Activated CD4-positive, alpha-beta T cell treated with anti-CD3 and anti-CD28 coated beads for 1 hour (primary cell): ENCODE results near the gene DSG2.
"Not testable (repeated sequence)": the region's sequence is repeated elsewhere in the genome, so short reads cannot be mapped to it uniquely, and the experiment has no call there.

Experiments
- DNase-seq: peaks from one replicate; pipeline ENCODE4 v3.0.0-alpha.2; 2020

DSG2 gene

GRCh38 chr18:31503011-31503410, 5.0 kb downstream of the DSG2 start:
- no peak for DNase-seq

GRCh38 chr18:31504455-31505147, 6.6 kb downstream of the DSG2 start:
- DNase-seq, result no peak

GRCh38 chr18:31505156-31505555, 7.2 kb downstream of the DSG2 start:
- no peak for DNase-seq

- DNase-seq, result no peak
Measured at GRCh38 chr18:31506024-31506742, 8.2 kb downstream of the DSG2 start.

GRCh38 chr18:31507124-31507523, 9.1 kb downstream of the DSG2 start:
- not testable (repeated sequence) for DNase-seq

GRCh38 chr18:31508781-31509180, 10.8 kb downstream of the DSG2 start:
- DNase-seq, result no peak

GRCh38 chr18:31509571-31509970, 11.6 kb downstream of the DSG2 start:
- no peak for DNase-seq

GRCh38 chr18:31510319-31510718, 12.3 kb downstream of the DSG2 start:
- no peak for DNase-seq

- DNase-seq, result no peak
Measured at GRCh38 chr18:31511098-31511497, 13.1 kb downstream of the DSG2 start.

GRCh38 chr18:31512203-31512764, 14.3 kb downstream of the DSG2 start:
- DNase-seq, result no peak

GRCh38 chr18:31513189-31513935, 15.4 kb downstream of the DSG2 start:
- DNase-seq, result no peak

- DNase-seq, result no peak
Measured at GRCh38 chr18:31516437-31516836, 18.5 kb downstream of the DSG2 start.

GRCh38 chr18:31526374-31526773, 28.4 kb downstream of the DSG2 start:
- DNase-seq, result no peak

GRCh38 chr18:31533236-31533635, 35.3 kb downstream of the DSG2 start:
- no peak for DNase-seq

- no peak for DNase-seq
Measured at GRCh38 chr18:31538837-31539236, 40.9 kb downstream of the DSG2 start.

GRCh38 chr18:31546476-31546875, 48.5 kb downstream of the DSG2 start:
- no peak for DNase-seq

GRCh38 chr18:31548853-31549252, 50.9 kb downstream of the DSG2 start:
- DNase-seq, result no peak

- no peak for DNase-seq
Measured at GRCh38 chr18:31549416-31549815, 51.4 kb downstream of the DSG2 start.

GRCh38 chr18:31551883-31552282, 53.9 kb downstream of the DSG2 start:
- no peak for DNase-seq

GRCh38 chr18:31553800-31554199, 55.8 kb downstream of the DSG2 start:
- DNase-seq, result no peak

- DNase-seq, result no peak
Measured at GRCh38 chr18:31554776-31555175, 56.8 kb downstream of the DSG2 start.

GRCh38 chr18:31555971-31556747, 58.2 kb downstream of the DSG2 start:
- no peak for DNase-seq

GRCh38 chr18:31557446-31557845, 59.5 kb downstream of the DSG2 start:
- no peak for DNase-seq
